Body of pancreas (tissue), 4 donors: Measurements from ENCODE around the gene RPP40. TPM values are rescaled to one million over a fixed set of nuclear protein-coding genes. Genes with fewer than 3 reads are reported as not detected.

Source experiments
- ATAC-seq: fragments of 150-250 bp; one replicate; pipeline ENCODE4 v1.9.1; 2016
- DNase-seq, 4 donors: peaks; one replicate each; pipeline ENCODE4 v3.0.0-alpha.2; 2019
- H3K27ac ChIP-seq, 4 donors: fragments of 200-600 bp; sonication (generic); 1 replicate in 3 of 4; 2 replicates in 1 of 4; pipeline versions ENCODE4 v1.5.1 to v1.6.1; 2016 to 2019; ENCODE audit warnings: mild to moderate bottlenecking in 1 of 4, mixed read lengths in 1 of 4, moderate library complexity in 1 of 4
- H3K27me3 ChIP-seq, 2 donors: fragments of 200-600 bp; sonication (generic); one replicate each; pipeline ENCODE4 v1.6.0; 2016; ENCODE audit warnings: mild to moderate bottlenecking in 1 of 2
- H3K36me3 ChIP-seq, 2 donors: fragments of 200-600 bp; sonication (generic); replicated peaks in 1 of 2; 2 replicates each; pipeline ENCODE4 v1.5.1; 2016; ENCODE audit warnings: low read depth in 2 of 2; ENCODE audit not compliant: insufficient read depth in 1 of 2
- H3K4me1 ChIP-seq: fragments of 200-600 bp; sonication (generic); one replicate; pipeline ENCODE4 v1.6.0; 2016
- H3K4me3 ChIP-seq, 2 donors: fragments of 200-600 bp; sonication (generic); 1 replicate in 1 of 2; 2 replicates in 1 of 2; pipeline ENCODE4 v1.5.1; 2016 to 2019
- H3K9me3 ChIP-seq, 3 donors: fragments of 200-600 bp; sonication (generic); 1 replicate in 2 of 3; 2 replicates in 1 of 3; pipeline ENCODE4 v1.5.1; 2016
- POLR2A ChIP-seq, 3 donors: fragments of 450-650 bp; IDR thresholded peaks; one replicate each; pipeline ENCODE4 v1.6.1; 2016; ENCODE audit warnings: antibody characterized with exemption in 3 of 3, mild to moderate bottlenecking in 2 of 3
- WGBS, 2 donors: methylation state at CpG; one replicate each; pipeline ENCODE4 v1.1.5; 2017; 5-methylcytosine and 5-hydroxymethylcytosine counted together
- intact Hi-C: fragments of 100-400 bp; cut with DNase I; formaldehyde crosslinking; loops from one replicate; pipeline ENCODE4 v1.15.1; 2023
- total RNA-seq, 2 donors: library from RNA; depleted of rRNA; stranded (reverse); fragments of >200 nt; gene quantifications; one replicate each; pipeline ENCODE4 v1.1.0, GENCODE V29; 2016
- TF ChIP-seq, protein P1 (sequence below), 7 experiments: fragments of 450-650 bp in 4 of 7; fragments of 200-600 bp in 3 of 7; sonication (generic) in 3 of 7; IDR thresholded peaks; one replicate each; pipeline ENCODE4 v1.5.1; 2016 to 2019; ENCODE audit warnings: antibody characterized with exemption in 7 of 7

Gene RPP40
- total RNA-seq, 2 donors from 2014 or later = 4.9 to 7.8 TPM

DNA sequence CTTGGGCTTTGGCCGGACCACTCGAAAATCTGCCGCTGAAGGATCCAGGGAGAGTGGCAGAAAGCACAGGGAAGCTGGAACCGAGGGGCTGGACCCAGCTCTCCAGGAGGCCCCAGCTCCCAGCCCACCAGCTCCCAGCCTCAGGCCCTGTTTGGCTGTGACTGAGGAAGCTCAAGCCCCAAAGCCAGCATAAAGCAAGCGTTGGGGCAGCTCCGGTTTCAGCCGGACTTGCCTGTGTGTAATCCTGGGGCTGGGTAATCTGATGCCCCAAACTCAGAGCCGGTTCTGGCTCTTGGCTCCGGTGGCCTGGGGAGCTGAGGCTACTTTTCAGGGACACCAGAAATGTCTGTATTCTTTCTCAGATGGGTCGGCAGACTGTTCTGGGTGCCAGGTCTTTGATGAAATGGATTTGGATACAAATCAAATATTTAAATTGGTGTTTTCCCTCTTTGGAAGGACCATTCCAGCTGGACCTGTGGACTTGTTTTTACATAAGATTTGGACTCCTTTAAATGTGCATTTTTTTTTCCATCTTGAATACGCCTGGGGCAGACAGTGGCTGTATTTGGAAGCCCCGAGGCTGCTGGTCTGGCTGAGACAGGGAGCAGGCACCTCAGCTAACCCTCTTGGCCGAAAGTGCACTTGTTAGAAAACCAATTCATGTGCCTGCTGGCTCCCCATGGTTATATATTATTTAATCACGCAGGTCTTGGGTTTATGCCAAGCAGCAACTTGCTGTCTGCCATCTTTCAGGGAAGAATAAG lies 29.7 kb downstream of the RPP40 start:
- Histone ChIP-seq H3K9me3 (peaks cover 0 to 5% (median 0%) of the 10 kb centered on the region in 3 donors), H3K36me3 (no peaks in the 10 kb centered on the region), H3K27ac (no peak overlapping the region), H3K4me3 (no peak overlapping the region), H3K4me1 (no peaks in the 10 kb centered on the region), H3K27me3 (no peaks in the 10 kb centered on the region)
- intact Hi-C loops = no loop called here
- DNase-seq (peak in 1 of 4 donors; percentile 14), ATAC-seq (no peak)
- TF ChIP-seq, protein P1, sequence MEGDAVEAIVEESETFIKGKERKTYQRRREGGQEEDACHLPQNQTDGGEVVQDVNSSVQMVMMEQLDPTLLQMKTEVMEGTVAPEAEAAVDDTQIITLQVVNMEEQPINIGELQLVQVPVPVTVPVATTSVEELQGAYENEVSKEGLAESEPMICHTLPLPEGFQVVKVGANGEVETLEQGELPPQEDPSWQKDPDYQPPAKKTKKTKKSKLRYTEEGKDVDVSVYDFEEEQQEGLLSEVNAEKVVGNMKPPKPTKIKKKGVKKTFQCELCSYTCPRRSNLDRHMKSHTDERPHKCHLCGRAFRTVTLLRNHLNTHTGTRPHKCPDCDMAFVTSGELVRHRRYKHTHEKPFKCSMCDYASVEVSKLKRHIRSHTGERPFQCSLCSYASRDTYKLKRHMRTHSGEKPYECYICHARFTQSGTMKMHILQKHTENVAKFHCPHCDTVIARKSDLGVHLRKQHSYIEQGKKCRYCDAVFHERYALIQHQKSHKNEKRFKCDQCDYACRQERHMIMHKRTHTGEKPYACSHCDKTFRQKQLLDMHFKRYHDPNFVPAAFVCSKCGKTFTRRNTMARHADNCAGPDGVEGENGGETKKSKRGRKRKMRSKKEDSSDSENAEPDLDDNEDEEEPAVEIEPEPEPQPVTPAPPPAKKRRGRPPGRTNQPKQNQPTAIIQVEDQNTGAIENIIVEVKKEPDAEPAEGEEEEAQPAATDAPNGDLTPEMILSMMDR (IDR thresholded peaks at IDR 0.05) = no peak
- TF ChIP-seq POLR2A (IDR thresholded peaks at IDR 0.05) = no peak
- WGBS, 2 donors = 21 to 26% methylated on average over 11 to 14 of the region's 14 CpGs

DNA sequence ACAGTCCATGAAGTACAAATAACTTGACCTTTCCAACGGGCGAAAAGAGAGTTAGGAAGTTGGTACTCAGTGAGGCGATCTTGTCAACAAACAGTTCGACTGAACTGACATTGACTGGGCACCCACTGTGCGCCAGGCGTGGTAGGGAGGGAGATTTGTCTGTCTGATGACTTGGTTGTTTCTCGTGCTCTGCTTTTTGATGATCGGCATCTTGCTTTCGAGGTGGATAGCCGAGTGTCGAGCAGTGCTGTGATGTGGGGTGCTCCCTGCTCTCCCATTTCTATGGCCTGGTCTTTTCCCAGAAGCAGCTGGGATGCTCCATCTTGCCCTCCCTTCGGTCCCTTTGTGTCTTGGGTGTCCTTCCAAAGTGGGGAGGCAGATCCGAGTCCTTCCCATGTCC lies 30.4 kb downstream of the RPP40 start:
- ATAC-seq (no peak), DNase-seq (no peak)
- no peak overlapping the region for H3K27ac ChIP-seq
- no peak for TF ChIP-seq POLR2A (IDR thresholded peaks at IDR 0.05)
- TF ChIP-seq, protein P1 (IDR thresholded peaks at IDR 0.05) = no peak
- H3K4me3 ChIP-seq = no peak overlapping the region
- H3K9me3 ChIP-seq = no peaks in the 10 kb centered on the region
- 79 to 82% methylated on average over 13 of the region's 13 CpGs for WGBS, 2 donors
- intact Hi-C loops = no loop called here
- no peaks in the 10 kb centered on the region for H3K4me1 ChIP-seq
- peaks cover 0 to 3% of the 10 kb centered on the region in 2 donors for H3K27me3 ChIP-seq
- H3K36me3 ChIP-seq = no peaks in the 10 kb centered on the region

DNA sequence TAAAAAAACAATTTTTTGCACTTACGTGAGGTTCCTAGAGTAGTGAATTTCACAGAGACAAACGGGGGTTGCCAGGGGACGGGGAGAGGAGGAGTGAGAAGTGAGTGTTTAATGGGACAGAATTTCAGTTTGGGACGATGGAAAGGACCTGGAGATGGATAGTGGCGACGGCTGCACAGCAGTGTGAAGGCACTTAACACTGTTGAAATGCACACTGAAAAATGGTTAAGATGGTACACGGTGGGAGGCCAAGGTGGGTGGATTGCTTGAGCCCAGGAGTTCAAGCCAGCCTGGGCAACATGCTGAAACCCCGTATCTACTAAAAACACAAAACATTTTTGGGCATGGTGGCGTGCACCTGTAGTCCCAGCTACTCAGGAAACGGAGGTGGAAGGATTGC lies 31.4 kb downstream of the RPP40 start:
- no peaks in the 10 kb centered on the region for H3K4me1 ChIP-seq
- H3K9me3 ChIP-seq = no peaks in the 10 kb centered on the region
- DNase-seq (no peak), ATAC-seq (no peak)
- TF ChIP-seq, protein P1 (IDR thresholded peaks at IDR 0.05) = no peak
- no peak for TF ChIP-seq POLR2A (IDR thresholded peaks at IDR 0.05)
- intact Hi-C loops = no loop called here
- H3K27ac ChIP-seq = no peak overlapping the region
- 65 to 79% methylated on average over 10 of the region's 10 CpGs for WGBS, 2 donors
- no peak overlapping the region for H3K4me3 ChIP-seq
- H3K36me3 ChIP-seq = no peaks in the 10 kb centered on the region
- H3K27me3 ChIP-seq = peaks cover 0 to 3% of the 10 kb centered on the region in 2 donors

DNA sequence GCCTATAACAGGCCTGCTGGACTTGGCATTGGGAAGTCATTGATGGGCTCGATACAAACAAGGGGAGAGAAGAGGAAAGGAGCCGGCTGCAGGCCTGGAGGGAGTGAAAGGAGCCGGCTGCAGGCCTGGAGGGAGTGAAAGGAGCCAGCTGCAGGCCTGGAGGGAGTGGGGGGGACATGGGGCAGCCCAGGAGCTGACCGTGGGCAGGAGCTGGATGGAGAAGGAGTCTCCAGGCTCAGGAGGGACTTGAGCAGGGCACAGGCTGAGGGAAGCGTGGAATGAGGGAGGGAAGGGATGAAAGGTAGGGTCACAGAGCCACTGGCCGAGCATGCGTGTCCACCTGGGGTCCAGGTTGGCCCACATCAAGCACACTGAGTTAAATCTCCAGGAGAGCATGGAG lies 32.0 kb downstream of the RPP40 start:
- Histone ChIP-seq H3K27me3 (peaks cover 0 to 3% of the 10 kb centered on the region in 2 donors), H3K4me1 (no peaks in the 10 kb centered on the region), H3K27ac (no peak overlapping the region), H3K4me3 (no peak overlapping the region), H3K36me3 (no peaks in the 10 kb centered on the region), H3K9me3 (no peaks in the 10 kb centered on the region)
- ATAC-seq (no peak), DNase-seq (no peak)
- intact Hi-C loops = no loop called here
- WGBS, 2 donors = 62 to 75% methylated on average over 7 of the region's 7 CpGs
- TF ChIP-seq POLR2A (IDR thresholded peaks at IDR 0.05) = no peak
- TF ChIP-seq, protein P1 (IDR thresholded peaks at IDR 0.05) = no peak
